Gastrocnemius medialis (tissue), 4 donors: ENCODE results near the gene CCND1.
"Not testable (repeated sequence)": the region's sequence is repeated elsewhere in the genome, so short reads cannot be mapped to it uniquely, and the experiment has no call there.

Experiments used
- POLR2A ChIP-seq, 2 donors: fragments of 450-650 bp; IDR thresholded peaks; one replicate each; pipeline ENCODE4 v1.6.1; 2017; ENCODE audit warnings: antibody characterized with exemption in 2 of 2, mild to moderate bottlenecking in 2 of 2, moderate library complexity in 2 of 2
- TF ChIP-seq, protein P1 (sequence below), 5 experiments: fragments of 450-650 bp in 3 of 5; fragments of 200-600 bp in 2 of 5; sonication (generic) in 2 of 5; IDR thresholded peaks in 4 of 5; conservative IDR thresholded peaks in 1 of 5; 1 replicate in 4 of 5; 2 replicates in 1 of 5; pipeline ENCODE4 v1.5.1; 2016 to 2019; ENCODE audit warnings: antibody characterized with exemption in 5 of 5, mild to moderate bottlenecking in 3 of 5, moderate library complexity in 3 of 5

DNA sequence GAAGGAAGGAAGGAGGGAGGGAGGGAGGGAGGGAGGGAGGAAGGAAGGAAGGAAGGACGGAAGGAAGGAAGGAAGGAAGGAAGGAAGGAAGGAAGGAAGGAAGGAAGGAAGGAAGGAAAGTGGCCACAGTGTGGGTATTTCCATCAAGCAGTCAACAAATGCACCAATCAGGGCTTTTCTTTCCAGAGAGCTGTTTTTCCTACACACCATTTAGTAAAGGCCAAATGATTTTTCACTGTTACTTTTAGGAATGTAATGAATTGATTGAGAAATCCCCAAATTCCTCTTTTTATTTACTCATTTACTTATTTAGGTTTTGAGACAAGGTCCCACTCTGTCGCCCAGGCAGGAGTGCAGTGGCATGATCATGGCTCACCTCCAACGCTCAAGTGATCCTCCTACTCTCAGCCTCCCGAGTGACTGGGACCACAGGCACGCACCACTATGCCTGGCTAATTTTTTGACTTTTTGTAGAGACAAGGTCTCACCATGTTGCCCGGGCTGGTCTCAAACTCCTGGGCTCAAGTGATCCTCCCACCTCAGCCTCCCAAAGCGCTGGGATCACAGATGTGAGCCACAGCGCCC is 18.8 kb upstream of the CCND1 start:
- TF ChIP-seq, protein P1, sequence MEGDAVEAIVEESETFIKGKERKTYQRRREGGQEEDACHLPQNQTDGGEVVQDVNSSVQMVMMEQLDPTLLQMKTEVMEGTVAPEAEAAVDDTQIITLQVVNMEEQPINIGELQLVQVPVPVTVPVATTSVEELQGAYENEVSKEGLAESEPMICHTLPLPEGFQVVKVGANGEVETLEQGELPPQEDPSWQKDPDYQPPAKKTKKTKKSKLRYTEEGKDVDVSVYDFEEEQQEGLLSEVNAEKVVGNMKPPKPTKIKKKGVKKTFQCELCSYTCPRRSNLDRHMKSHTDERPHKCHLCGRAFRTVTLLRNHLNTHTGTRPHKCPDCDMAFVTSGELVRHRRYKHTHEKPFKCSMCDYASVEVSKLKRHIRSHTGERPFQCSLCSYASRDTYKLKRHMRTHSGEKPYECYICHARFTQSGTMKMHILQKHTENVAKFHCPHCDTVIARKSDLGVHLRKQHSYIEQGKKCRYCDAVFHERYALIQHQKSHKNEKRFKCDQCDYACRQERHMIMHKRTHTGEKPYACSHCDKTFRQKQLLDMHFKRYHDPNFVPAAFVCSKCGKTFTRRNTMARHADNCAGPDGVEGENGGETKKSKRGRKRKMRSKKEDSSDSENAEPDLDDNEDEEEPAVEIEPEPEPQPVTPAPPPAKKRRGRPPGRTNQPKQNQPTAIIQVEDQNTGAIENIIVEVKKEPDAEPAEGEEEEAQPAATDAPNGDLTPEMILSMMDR (IDR thresholded peaks at IDR 0.05 in 4 of 5, conservative IDR thresholded peaks at IDR 0.05 in 1 of 5): not testable (repeated sequence)
- TF ChIP-seq POLR2A (IDR thresholded peaks at IDR 0.05): not testable (repeated sequence)
